Mesendoderm (in vitro differentiated cells): ENCODE measurements around the gene UNCX.

Source experiments
- DNase-seq: peaks from one replicate; pipeline ENCODE4 v3.0.0; 2013
- H2AK5ac ChIP-seq: 2 replicates; pipeline ENCODE4 v1.6.1; 2013; ENCODE audit warnings: low read length, inconsistent platforms
- H2BK120ac ChIP-seq: 2 replicates; pipeline ENCODE4 v1.6.1; 2013; ENCODE audit warnings: low read depth, mild to moderate bottlenecking, low read length, moderate library complexity, mixed read lengths
- H2BK15ac ChIP-seq: replicated peaks from 2 replicates; pipeline ENCODE4 v1.6.1; 2013; ENCODE audit warnings: low read depth, mild to moderate bottlenecking, moderate library complexity
- H2BK5ac ChIP-seq: 2 replicates; pipeline ENCODE4 v1.6.1; 2013; ENCODE audit warnings: low read length, inconsistent platforms
- H3K18ac ChIP-seq: 2 replicates; pipeline ENCODE4 v1.6.1; 2013; ENCODE audit warnings: mild to moderate bottlenecking, low read length, mixed read lengths
- H3K23ac ChIP-seq: one replicate; pipeline ENCODE4 v1.6.1; 2013; ENCODE audit warnings: low read length
- H3K27ac ChIP-seq: 2 replicates; pipeline ENCODE4 v1.5.1; 2013; ENCODE audit warnings: low read depth, mild to moderate bottlenecking, inconsistent platforms, low read length, moderate library complexity
- H3K27me3 ChIP-seq: 2 replicates; pipeline ENCODE4 v1.6.1; 2013; ENCODE audit warnings: low read length, control low read depth, mild to moderate bottlenecking, inconsistent platforms; ENCODE audit not compliant: insufficient read depth, poor library complexity
- H3K36me3 ChIP-seq: 2 replicates; pipeline ENCODE4 v1.6.1; 2013; ENCODE audit warnings: low read length, inconsistent platforms; ENCODE audit not compliant: control insufficient read depth, insufficient read depth
- H3K4ac ChIP-seq: one replicate; pipeline ENCODE4 v1.6.1; 2013; ENCODE audit warnings: low read depth, mild to moderate bottlenecking, low read length, moderate library complexity
- H3K4me1 ChIP-seq: 2 replicates; pipeline ENCODE4 v1.6.1; 2013; ENCODE audit warnings: low read depth, low read length, inconsistent platforms; ENCODE audit not compliant: control insufficient read depth
- H3K4me2 ChIP-seq: 2 replicates; pipeline ENCODE4 v1.6.1; 2013; ENCODE audit warnings: low read length
- H3K4me3 ChIP-seq: 2 replicates; pipeline ENCODE4 v1.5.1; 2013; ENCODE audit warnings: mild to moderate bottlenecking, low read length
- H3K56ac ChIP-seq: one replicate; pipeline ENCODE4 v1.6.1; 2013; ENCODE audit warnings: low read length
- H3K79me1 ChIP-seq: 2 replicates; pipeline ENCODE4 v1.6.1; 2013; ENCODE audit warnings: low read length, inconsistent platforms
- H3K79me2 ChIP-seq: 2 replicates; pipeline ENCODE4 v1.6.1; 2013; ENCODE audit warnings: mild to moderate bottlenecking, low read length; ENCODE audit not compliant: control insufficient read depth, insufficient read depth
- H3K9ac ChIP-seq: 2 replicates; pipeline ENCODE4 v1.6.1; 2013; ENCODE audit warnings: low read length, inconsistent platforms
- H4K5ac ChIP-seq: one replicate; pipeline ENCODE4 v1.6.1; 2013; ENCODE audit warnings: low read length
- H4K8ac ChIP-seq: one replicate; pipeline ENCODE4 v1.6.1; 2013; ENCODE audit warnings: low read depth, mild to moderate bottlenecking, control low read depth, low read length, moderate library complexity
- WGBS: extraction: QIAGEN DNeasy Blood & Tissue Kit; methylation state at CpG from one replicate; pipeline ENCODE4 v1.1.7; 2013; ENCODE audit warnings: low lambda C conversion rate, missing lambda C conversion rate; ENCODE audit not compliant: insufficient coverage; ENCODE audit errors: extremely low coverage; 5-methylcytosine and 5-hydroxymethylcytosine counted together

UNCX gene

DNA sequence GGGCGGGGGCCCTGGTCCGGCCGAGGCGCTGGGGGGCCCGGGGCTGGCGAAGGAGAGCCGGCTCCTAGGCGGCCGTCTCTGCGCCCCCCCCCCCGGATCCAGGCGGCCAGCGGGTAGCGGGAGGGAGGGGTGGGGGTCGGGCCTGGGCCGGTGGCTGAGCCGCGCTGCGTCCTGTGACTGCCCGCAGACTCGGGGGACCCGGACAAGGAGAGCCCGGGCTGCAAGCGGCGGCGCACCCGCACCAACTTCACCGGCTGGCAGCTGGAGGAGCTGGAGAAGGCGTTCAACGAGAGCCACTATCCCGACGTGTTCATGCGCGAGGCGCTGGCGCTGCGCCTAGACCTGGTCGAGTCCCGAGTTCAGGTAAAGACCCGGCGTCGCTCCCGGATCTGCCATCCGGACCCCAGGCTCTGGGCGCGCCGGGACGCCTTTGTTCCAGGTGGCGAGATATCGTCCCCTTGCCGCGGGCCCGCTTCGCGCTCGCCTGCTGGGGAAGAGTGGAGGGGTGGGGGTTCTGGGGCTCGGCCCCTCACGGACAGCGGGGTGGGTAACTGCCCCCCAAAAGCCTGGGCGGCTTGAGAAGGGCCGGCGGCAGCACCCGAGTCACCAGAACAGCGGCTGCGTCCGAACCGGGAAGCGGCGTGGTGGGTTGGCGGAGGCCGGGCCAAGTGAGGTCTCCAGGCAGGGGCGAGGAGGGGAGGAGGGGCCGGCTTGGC is 819 bp downstream of the UNCX start:
- DNase-seq, result peak; percentile 38
- no peak overlapping the region for H3K4me2 ChIP-seq
- no peak overlapping the region for H3K56ac ChIP-seq

DNA sequence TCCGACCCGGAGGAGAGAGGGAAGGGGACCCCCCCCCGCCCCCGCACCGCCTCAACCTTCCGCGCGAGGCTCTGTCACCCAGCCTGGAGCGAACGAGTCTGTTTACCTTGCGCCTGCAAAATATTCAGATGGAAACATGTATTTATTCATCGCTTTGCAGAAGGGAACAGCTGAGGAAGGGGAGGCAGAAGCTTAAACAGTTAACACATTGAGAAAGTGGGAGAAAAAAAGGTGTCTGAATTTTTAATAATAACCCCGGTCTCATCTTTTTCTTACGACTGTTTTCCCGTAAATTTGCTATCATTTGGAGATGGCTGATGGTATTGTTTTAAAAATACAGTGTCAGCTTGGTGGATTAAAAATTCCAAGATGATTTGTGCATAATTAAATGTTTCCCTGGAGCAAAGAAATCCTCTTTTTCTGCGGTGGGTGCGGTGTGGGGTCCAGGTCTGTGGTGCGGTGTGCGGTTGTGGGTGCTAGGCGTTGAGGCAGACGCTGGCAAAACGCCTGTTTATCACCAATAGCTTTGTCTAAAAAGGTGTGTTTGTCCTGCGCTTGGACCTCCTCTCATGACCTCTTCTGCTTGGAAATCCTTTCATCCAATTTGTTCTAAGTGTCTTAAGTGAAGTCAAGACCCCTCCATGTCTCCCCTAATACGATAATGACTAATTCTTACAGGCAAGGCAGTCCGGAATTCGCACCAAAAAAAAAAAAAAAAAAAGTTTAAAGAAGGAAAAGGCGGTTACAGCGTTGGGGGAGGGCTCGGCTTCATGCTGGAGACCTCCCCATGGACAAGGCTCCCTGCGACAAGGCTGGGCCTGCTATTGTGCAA is 1.6 kb downstream of the UNCX start:
- Histone ChIP-seq H2BK120ac (no peak overlapping the region), H4K5ac (no peak overlapping the region), H3K36me3 (no peaks in the 10 kb centered on the region), H2AK5ac (no peak overlapping the region), H3K4me2 (no peak overlapping the region), H3K27me3 (peaks cover 78% of the 10 kb centered on the region), H3K4ac (no peak overlapping the region), H3K79me2 (no peaks in the 10 kb centered on the region), H2BK5ac (no peak overlapping the region), H3K79me1 (no peaks in the 10 kb centered on the region), H3K27ac (no peak overlapping the region), H3K4me3 (no peak overlapping the region), H2BK15ac (no peak overlapping the region), H3K23ac (no peak overlapping the region), H3K9ac (no peak overlapping the region), H4K8ac (no peak overlapping the region), H3K56ac (no peak overlapping the region), H3K4me1 (no peaks in the 10 kb centered on the region), H3K18ac (no peak overlapping the region)
- DNase-seq, result no peak
- no CpG with 5 or more reads among the region's 30 CpGs for WGBS

More for the DNA sequence above, 819 bp downstream of the UNCX start:
- no peak overlapping the region for H3K9ac ChIP-seq
- WGBS, result no CpG with 5 or more reads among the region's 73 CpGs
- H4K8ac ChIP-seq, result no peak overlapping the region
- H3K4me3 ChIP-seq, result no peak overlapping the region
- no peaks in the 10 kb centered on the region for H3K79me2 ChIP-seq
- H3K27ac ChIP-seq, result no peak overlapping the region
- no peak overlapping the region for H4K5ac ChIP-seq
- no peak overlapping the region for H3K23ac ChIP-seq
- H2BK120ac ChIP-seq, result no peak overlapping the region
- no peak overlapping the region for H2AK5ac ChIP-seq
- no peak overlapping the region for H2BK15ac ChIP-seq
- no peaks in the 10 kb centered on the region for H3K79me1 ChIP-seq
- no peak overlapping the region for H2BK5ac ChIP-seq
- no peaks in the 10 kb centered on the region for H3K36me3 ChIP-seq
- H3K4me1 ChIP-seq, result no peaks in the 10 kb centered on the region
- H3K4ac ChIP-seq, result no peak overlapping the region
- H3K27me3 ChIP-seq, result peaks cover 71% of the 10 kb centered on the region
- peak overlapping the region; percentile 5 for H3K18ac ChIP-seq

DNA sequence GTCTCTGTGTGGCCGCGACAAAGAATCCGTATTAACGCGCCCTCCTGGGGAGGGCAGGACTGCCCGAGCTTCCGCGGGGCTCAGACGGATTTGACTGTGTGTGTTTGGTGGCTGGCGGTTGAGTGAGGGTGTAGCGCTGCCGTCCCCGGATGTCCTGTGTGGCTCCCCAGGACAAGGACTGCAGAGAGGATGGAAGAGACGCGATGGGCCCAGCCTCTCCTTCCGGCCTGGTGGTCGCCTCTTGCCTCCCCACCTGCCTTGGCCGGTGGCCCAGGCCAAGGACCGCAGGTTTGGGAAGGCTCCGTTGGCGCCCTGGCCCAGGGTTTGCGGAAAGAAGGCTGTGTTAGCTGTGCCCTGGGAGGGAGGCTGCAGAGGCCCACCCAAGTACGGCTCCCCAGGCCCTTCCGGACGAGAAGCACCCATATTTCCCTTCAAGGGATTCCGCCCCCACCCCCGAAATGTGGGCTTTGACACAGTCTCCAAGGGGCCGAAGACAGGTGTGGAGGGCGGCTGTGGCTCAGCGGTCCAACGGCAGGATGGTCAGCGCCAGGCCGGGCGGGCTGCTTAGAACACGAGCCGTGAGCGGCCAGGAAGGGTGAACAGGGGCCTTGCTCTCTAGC is 2.3 kb downstream of the UNCX start:
- Histone ChIP-seq H4K5ac (no peak overlapping the region), H3K4me2 (no peak overlapping the region), H3K4me1 (no peaks in the 10 kb centered on the region), H3K18ac (no peak overlapping the region), H3K27me3 (peaks cover 82% of the 10 kb centered on the region), H3K36me3 (no peaks in the 10 kb centered on the region), H2AK5ac (no peak overlapping the region), H3K79me1 (no peaks in the 10 kb centered on the region), H3K79me2 (no peaks in the 10 kb centered on the region), H2BK5ac (no peak overlapping the region), H3K23ac (peak overlapping the region; percentile 1), H2BK15ac (no peak overlapping the region), H3K56ac (no peak overlapping the region), H4K8ac (no peak overlapping the region), H3K9ac (no peak overlapping the region), H2BK120ac (no peak overlapping the region), H3K4me3 (no peak overlapping the region), H3K27ac (no peak overlapping the region), H3K4ac (no peak overlapping the region)
- peak; percentile 65 for DNase-seq
- no CpG with 5 or more reads among the region's 37 CpGs for WGBS

DNA sequence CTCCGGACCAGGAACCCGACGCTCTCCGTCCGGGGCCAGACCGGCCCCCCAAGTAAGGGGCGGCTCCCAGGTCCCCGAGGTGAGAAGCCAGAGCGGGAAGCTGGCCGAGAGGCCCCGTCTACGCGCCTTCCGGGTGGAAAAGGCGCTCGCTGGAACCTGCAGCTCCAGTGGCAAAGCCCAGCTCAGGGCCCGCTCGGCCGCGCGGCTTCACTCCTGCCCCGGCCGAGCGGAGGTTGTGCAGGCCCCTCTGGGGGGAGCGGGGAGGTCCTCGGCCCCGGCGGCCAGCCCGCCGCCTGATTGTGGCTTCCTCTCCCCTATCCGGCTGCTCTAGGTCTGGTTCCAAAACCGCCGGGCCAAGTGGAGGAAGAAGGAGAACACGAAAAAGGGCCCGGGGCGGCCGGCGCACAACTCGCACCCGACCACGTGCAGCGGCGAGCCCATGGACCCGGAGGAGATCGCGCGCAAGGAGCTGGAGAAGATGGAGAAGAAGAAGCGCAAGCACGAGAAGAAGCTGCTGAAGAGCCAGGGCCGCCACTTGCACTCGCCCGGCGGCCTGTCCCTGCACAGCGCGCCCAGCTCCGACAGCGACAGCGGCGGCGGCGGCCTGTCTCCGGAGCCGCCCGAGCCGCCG is 2.9 kb downstream of the UNCX start:
- no peak overlapping the region for H2AK5ac ChIP-seq
- no peak overlapping the region for H3K4me2 ChIP-seq
- H4K8ac ChIP-seq, result no peak overlapping the region
- WGBS, result no CpG with 5 or more reads among the region's 66 CpGs
- no peak overlapping the region for H3K18ac ChIP-seq
- H3K79me2 ChIP-seq, result no peaks in the 10 kb centered on the region
- DNase-seq, result peak; percentile 47
- H3K4me1 ChIP-seq, result no peaks in the 10 kb centered on the region
- H3K4ac ChIP-seq, result no peak overlapping the region
- H3K23ac ChIP-seq, result no peak overlapping the region
- H3K9ac ChIP-seq, result no peak overlapping the region
- H3K56ac ChIP-seq, result no peak overlapping the region
- H4K5ac ChIP-seq, result no peak overlapping the region
- H2BK5ac ChIP-seq, result no peak overlapping the region
- no peak overlapping the region for H2BK120ac ChIP-seq
- H3K27me3 ChIP-seq, result peaks cover 83% of the 10 kb centered on the region
- H3K4me3 ChIP-seq, result no peak overlapping the region
- H3K79me1 ChIP-seq, result no peaks in the 10 kb centered on the region
- H3K27ac ChIP-seq, result no peak overlapping the region
- no peak overlapping the region for H2BK15ac ChIP-seq
- H3K36me3 ChIP-seq, result no peaks in the 10 kb centered on the region

DNA sequence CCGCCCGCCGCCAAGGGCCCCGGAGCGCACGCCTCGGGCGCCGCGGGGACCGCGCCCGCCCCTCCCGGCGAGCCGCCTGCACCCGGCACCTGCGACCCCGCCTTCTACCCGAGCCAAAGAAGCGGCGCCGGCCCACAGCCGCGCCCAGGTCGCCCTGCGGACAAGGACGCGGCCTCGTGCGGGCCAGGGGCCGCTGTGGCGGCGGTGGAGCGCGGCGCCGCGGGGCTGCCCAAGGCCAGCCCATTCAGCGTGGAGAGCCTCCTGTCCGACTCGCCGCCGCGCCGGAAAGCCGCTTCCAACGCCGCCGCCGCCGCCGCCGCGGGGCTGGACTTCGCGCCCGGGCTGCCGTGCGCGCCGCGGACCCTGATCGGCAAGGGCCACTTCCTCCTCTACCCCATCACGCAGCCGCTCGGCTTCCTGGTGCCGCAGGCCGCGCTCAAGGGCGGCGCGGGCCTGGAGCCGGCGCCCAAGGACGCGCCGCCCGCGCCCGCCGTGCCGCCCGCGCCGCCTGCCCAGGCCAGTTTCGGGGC is 3.5 kb downstream of the UNCX start:
- no peak overlapping the region for H4K8ac ChIP-seq
- no peak overlapping the region for H3K56ac ChIP-seq
- no peak overlapping the region for H2BK5ac ChIP-seq
- no peaks in the 10 kb centered on the region for H3K79me1 ChIP-seq
- H3K27ac ChIP-seq, result no peak overlapping the region
- H3K4ac ChIP-seq, result no peak overlapping the region
- H3K9ac ChIP-seq, result no peak overlapping the region
- peaks cover 83% of the 10 kb centered on the region for H3K27me3 ChIP-seq
- peak; percentile 27 for DNase-seq
- no peaks in the 10 kb centered on the region for H3K79me2 ChIP-seq
- H4K5ac ChIP-seq, result no peak overlapping the region
- no CpG with 5 or more reads among the region's 87 CpGs for WGBS
- no peak overlapping the region for H3K23ac ChIP-seq
- no peak overlapping the region for H3K4me3 ChIP-seq
- no peak overlapping the region for H2BK15ac ChIP-seq
- H3K18ac ChIP-seq, result no peak overlapping the region
- H2BK120ac ChIP-seq, result no peak overlapping the region
- H2AK5ac ChIP-seq, result no peak overlapping the region
- H3K36me3 ChIP-seq, result no peaks in the 10 kb centered on the region
- H3K4me2 ChIP-seq, result no peak overlapping the region
- H3K4me1 ChIP-seq, result no peaks in the 10 kb centered on the region
